ENCODE data around the gene MRPL4.
A peak's percentile ranks its signal among the peaks of the same experiment; 100 is the strongest.

MRPL4 gene

GRCh38 chr19:10251792-10252694, at the start of gene MRPL4:
MRPL4 (plus strand) TSS chr19:10252214; CDS start chr19:10252254, 40 bp downstream.
- DNase-seq (ENCODE audit: low spot score): peak; percentile 94

GRCh38 chr19:10203686-10204085, 48.3 kb upstream of the MRPL4 start:
- DNase-seq (ENCODE audit: low spot score): no peak

GRCh38 chr19:10205636-10206035, 46.4 kb upstream of the MRPL4 start:
- no peak for DNase-seq (ENCODE audit: low spot score)

GRCh38 chr19:10206226-10206885, 45.7 kb upstream of the MRPL4 start:
- DNase-seq (ENCODE audit: low spot score): peak; percentile 38

- DNase-seq (ENCODE audit: low spot score): no peak
Measured at GRCh38 chr19:10207026-10207425, 45.0 kb upstream of the MRPL4 start.

GRCh38 chr19:10209315-10209714, 42.7 kb upstream of the MRPL4 start:
- no peak for DNase-seq (ENCODE audit: low spot score)

GRCh38 chr19:10211061-10211460, 41.0 kb upstream of the MRPL4 start:
- no peak for DNase-seq (ENCODE audit: low spot score)

- DNase-seq (ENCODE audit: low spot score): no peak
Measured at GRCh38 chr19:10211691-10212090, 40.3 kb upstream of the MRPL4 start.

- DNase-seq (ENCODE audit: low spot score): no peak
Measured at GRCh38 chr19:10214784-10215183, 37.2 kb upstream of the MRPL4 start.

GRCh38 chr19:10217085-10217484, 34.9 kb upstream of the MRPL4 start:
- no peak for DNase-seq (ENCODE audit: low spot score)

- peak; percentile 57 for DNase-seq (ENCODE audit: low spot score)
Measured at GRCh38 chr19:10219678-10220077, 32.3 kb upstream of the MRPL4 start.

GRCh38 chr19:10220695-10221094, 31.3 kb upstream of the MRPL4 start:
- DNase-seq (ENCODE audit: low spot score): no peak

GRCh38 chr19:10222201-10222890, 29.7 kb upstream of the MRPL4 start:
- DNase-seq (ENCODE audit: low spot score): no peak

- no peak for DNase-seq (ENCODE audit: low spot score)
Measured at GRCh38 chr19:10223488-10224213, 28.4 kb upstream of the MRPL4 start.

- DNase-seq (ENCODE audit: low spot score): no peak
Measured at GRCh38 chr19:10224337-10224736, 27.7 kb upstream of the MRPL4 start.

- DNase-seq (ENCODE audit: low spot score): no peak
Measured at GRCh38 chr19:10226021-10226375, 26.0 kb upstream of the MRPL4 start.

GRCh38 chr19:10226376-10227025, 25.5 kb upstream of the MRPL4 start:
- DNase-seq (ENCODE audit: low spot score): peak; percentile 37

GRCh38 chr19:10227026-10227971, 24.7 kb upstream of the MRPL4 start:
- peak; percentile 54 for DNase-seq (ENCODE audit: low spot score)

- no peak for DNase-seq (ENCODE audit: low spot score)
Measured at GRCh38 chr19:10228393-10228792, 23.6 kb upstream of the MRPL4 start.

- peak; percentile 46 for DNase-seq (ENCODE audit: low spot score)
Measured at GRCh38 chr19:10228920-10229319, 23.1 kb upstream of the MRPL4 start.

All from iPS-NIHi11 (cell line).